ENCODE measurements around the gene NUTF2.

Gene NUTF2

DNA sequence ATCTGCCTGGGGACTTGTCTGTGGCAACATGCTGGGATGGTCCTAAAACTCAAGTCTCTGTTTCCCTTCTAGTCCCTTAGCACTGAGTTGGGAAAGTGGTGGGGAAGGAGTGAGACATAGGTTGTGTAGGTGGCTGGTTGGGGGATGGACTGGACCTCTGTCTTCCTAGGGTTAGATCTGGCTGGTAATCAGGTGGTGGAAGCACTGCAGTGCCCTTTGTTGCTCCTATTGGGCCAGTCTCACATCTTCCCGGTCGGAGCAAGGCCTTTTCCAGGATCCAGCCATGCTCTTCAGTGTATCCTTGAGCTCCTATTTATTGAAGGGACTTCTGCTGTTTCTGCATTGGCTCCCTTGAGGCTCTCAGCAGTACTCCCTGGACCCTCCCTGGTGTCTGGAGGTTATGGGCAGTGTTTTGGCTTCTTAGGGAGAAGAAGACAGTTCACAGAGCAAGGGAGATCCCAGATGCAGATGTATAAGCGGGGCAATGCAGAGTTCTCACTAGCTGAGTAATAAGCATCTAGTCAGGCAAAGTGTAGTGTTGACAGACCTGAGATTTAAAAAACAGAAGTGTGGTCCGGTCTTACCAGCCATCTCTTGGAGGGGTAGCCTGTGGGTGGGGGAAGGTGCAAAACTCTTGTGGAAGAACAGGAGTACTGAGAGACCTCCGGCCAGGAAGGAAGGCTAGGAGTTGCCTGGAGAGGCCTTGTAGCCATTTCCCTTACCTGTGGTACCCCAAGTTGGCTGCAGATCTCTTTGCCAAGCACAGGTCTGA, 1.3 kb upstream of the NUTF2 start:
- H3K27ac Mint-ChIP-seq = peak overlapping the region; percentile 99
- peaks cover 13% of the 10 kb centered on the region for H3K36me3 Mint-ChIP-seq (ENCODE audit: low read depth)
- H3K9me3 Mint-ChIP-seq = no peaks in the 10 kb centered on the region
- no peaks in the 10 kb centered on the region for H3K27me3 Mint-ChIP-seq (ENCODE audit: low read depth, poor library complexity)
- peak overlapping the region; percentile 93 for H3K4me3 Mint-ChIP-seq
- peaks cover 56% of the 10 kb centered on the region for H3K4me1 Mint-ChIP-seq
- no peak for DNase-seq
- TF ChIP-seq, protein P1, sequence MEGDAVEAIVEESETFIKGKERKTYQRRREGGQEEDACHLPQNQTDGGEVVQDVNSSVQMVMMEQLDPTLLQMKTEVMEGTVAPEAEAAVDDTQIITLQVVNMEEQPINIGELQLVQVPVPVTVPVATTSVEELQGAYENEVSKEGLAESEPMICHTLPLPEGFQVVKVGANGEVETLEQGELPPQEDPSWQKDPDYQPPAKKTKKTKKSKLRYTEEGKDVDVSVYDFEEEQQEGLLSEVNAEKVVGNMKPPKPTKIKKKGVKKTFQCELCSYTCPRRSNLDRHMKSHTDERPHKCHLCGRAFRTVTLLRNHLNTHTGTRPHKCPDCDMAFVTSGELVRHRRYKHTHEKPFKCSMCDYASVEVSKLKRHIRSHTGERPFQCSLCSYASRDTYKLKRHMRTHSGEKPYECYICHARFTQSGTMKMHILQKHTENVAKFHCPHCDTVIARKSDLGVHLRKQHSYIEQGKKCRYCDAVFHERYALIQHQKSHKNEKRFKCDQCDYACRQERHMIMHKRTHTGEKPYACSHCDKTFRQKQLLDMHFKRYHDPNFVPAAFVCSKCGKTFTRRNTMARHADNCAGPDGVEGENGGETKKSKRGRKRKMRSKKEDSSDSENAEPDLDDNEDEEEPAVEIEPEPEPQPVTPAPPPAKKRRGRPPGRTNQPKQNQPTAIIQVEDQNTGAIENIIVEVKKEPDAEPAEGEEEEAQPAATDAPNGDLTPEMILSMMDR (IDR thresholded peaks at IDR 0.05) = no peak

DNA sequence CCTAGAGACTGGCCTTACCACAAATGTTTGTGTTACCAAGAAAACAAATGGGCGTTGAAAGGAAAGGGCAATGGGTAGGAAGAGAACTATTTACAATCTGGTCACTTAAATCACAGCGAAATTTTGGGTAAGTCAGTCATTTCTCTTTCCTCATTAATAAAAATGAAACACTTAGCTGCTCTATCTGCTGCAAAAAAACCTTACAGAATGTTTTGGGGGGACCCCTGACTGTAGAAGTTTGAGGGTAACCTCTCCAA, 742 bp upstream of the NUTF2 start:
- no peaks in the 10 kb centered on the region for H3K9me3 Mint-ChIP-seq
- H3K36me3 Mint-ChIP-seq (ENCODE audit: low read depth) = peaks cover 16% of the 10 kb centered on the region
- peaks cover 56% of the 10 kb centered on the region for H3K4me1 Mint-ChIP-seq
- H3K27ac Mint-ChIP-seq = peak overlapping the region; percentile 99
- no peaks in the 10 kb centered on the region for H3K27me3 Mint-ChIP-seq (ENCODE audit: low read depth, poor library complexity)
- DNase-seq = no peak
- H3K4me3 Mint-ChIP-seq = peak overlapping the region; percentile 93
- TF ChIP-seq, protein P1 (IDR thresholded peaks at IDR 0.05) = no peak

DNA sequence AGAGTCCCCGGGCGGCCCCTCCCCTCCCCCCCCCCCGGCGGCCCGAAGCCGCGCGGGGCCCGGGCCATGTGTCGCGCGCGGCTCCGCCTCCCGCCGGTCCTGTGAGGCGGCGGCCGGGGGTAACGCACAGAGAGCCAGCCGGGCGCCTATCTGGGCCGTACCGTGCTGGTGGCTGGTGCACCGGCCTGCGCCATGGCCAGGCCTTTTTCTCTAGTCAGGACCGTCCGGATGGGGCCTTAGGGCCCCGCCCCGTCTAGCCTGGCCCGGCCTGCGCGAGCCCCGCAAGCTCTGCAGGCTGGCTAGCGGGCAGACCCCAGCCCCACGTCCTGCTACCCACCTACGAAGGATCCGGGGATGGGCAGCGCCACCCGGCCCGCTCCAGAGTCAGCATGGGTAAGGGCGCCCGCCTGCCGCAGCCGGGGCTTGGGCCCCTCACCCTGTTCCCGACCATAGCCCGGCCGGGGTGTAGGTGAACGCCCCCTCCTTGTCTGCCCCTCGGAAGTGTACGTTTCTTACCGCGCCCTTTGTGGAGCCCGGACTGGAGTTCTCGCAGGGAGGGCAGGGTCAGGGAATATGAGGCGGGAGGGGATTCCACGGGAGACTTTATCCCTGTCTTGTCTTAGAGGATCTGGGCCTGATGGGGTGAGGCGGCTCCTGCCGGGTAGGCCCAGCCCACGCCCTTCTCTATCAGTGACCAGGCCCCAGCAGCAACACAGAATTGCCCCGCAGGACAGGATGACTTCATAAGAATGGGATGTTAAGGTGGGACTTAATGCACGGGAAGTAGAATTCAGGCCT, 530 bp downstream of the NUTF2 start, which contains the start of gene CENPT:
CENPT (minus strand) TSS at position 630 of the 798 bp plus-strand sequence. CDS start 13,834 bp downstream, outside the sequence.
- H3K9me3 Mint-ChIP-seq = no peaks in the 10 kb centered on the region
- H3K27me3 Mint-ChIP-seq (ENCODE audit: low read depth, poor library complexity) = no peaks in the 10 kb centered on the region
- H3K4me3 Mint-ChIP-seq = peak within 1 kb of the TSS; percentile 93
- H3K4me1 Mint-ChIP-seq = peaks cover 51% of the 10 kb centered on the region
- no peak for DNase-seq
- H3K36me3 Mint-ChIP-seq (ENCODE audit: low read depth) = peaks cover 16% of the 10 kb centered on the region
- H3K27ac Mint-ChIP-seq = peak within 1 kb of the TSS; percentile 95
- TF ChIP-seq, protein P1 (IDR thresholded peaks at IDR 0.05) = no peak

DNA sequence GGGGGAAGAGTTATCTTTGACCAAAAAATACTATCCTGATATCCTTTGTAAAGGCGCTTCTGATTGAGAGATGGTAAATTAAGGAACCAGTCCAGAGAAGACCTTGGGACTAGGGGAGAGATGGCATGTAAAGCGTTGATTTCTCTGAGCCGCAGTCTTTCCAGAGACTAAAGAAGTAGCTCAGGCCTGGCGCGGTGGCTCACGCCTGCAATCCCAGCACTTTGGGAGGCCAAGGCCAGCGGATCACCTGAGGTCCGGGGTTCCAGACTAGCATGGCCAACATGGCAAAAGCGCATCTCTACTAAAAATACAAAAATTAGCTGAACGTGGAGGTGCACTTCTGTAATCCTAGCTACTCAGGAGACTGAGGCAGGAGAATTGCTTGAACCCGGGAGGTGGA, 1.4 kb downstream of the NUTF2 start:
- DNase-seq = no peak
- no peaks in the 10 kb centered on the region for H3K9me3 Mint-ChIP-seq
- peak overlapping the region; percentile 95 for H3K27ac Mint-ChIP-seq
- peaks cover 46% of the 10 kb centered on the region for H3K4me1 Mint-ChIP-seq
- peaks cover 16% of the 10 kb centered on the region for H3K36me3 Mint-ChIP-seq (ENCODE audit: low read depth)
- peak overlapping the region; percentile 93 for H3K4me3 Mint-ChIP-seq
- TF ChIP-seq, protein P1 (IDR thresholded peaks at IDR 0.05) = no peak
- H3K27me3 Mint-ChIP-seq (ENCODE audit: low read depth, poor library complexity) = no peaks in the 10 kb centered on the region

DNA sequence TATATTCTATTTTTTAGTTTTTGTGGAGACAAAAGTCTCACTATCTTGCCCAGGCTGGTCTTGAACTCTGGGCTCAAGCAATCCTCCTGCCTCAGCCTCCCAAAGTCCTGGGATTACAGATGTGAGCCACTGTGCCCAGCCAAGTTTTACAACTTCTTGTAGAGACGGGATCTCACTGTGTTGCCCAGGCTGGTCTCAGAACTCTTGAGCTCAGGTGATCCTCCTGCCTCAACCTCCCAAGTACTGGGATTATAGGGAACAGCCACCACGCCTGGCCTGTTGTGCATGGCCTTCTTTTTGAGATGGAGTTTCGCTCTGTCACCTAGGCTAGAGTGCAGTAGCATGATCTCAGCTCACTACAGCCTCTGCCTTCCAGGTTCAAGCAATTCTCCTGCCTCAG, 6.9 kb downstream of the NUTF2 start:
- Mint-ChIP-seq H3K9me3 (no peaks in the 10 kb centered on the region), H3K4me1 (peaks cover 26% of the 10 kb centered on the region), H3K27me3 (ENCODE audit: low read depth, poor library complexity) (peaks cover 2% of the 10 kb centered on the region), H3K4me3 (no peak overlapping the region), H3K36me3 (ENCODE audit: low read depth) (peaks cover 33% of the 10 kb centered on the region), H3K27ac (no peak overlapping the region)
- TF ChIP-seq, protein P1 (IDR thresholded peaks at IDR 0.05) = no peak
- no peak for DNase-seq
